GM19239 (cell line): ENCODE data around the gene ARHGAP35.
A peak's percentile ranks its signal among the peaks of the same experiment; 100 is the strongest.
"Not testable (repeated sequence)": the region's sequence is repeated elsewhere in the genome, so short reads cannot be mapped to it uniquely, and the experiment has no call there.

ENCODE experiments used
- DNase-seq: peaks from one replicate; pipeline ENCODE4 v3.0.0; 2011; ENCODE audit warnings: low spot score; ENCODE audit not compliant: insufficient read length
- FAIRE-seq: peaks from 2 replicates; lab custom pipeline; 2011; peaks lifted over from hg19 to GRCh38; lab: Jason Lieb, UNC

Gene ARHGAP35

GRCh38 chr19:46866407-46867136 is 5.8 kb downstream of the ARHGAP35 start:
- DNase-seq (no peak), FAIRE-seq (no peak)

- DNase-seq (no peak), FAIRE-seq (no peak)
Observed at GRCh38 chr19:46867170-46867569, 6.4 kb downstream of the ARHGAP35 start.

GRCh38 chr19:46868025-46868802 is 7.4 kb downstream of the ARHGAP35 start:
- FAIRE-seq (no peak), DNase-seq (no peak)

GRCh38 chr19:46871173-46871572 is 10.4 kb downstream of the ARHGAP35 start:
- FAIRE-seq, DNase-seq: not testable (repeated sequence)

GRCh38 chr19:46872967-46873366 is 12.2 kb downstream of the ARHGAP35 start:
- FAIRE-seq, result no peak
- DNase-seq, result no peak

- FAIRE-seq (no peak), DNase-seq (no peak)
Observed at GRCh38 chr19:46875234-46875633, 14.4 kb downstream of the ARHGAP35 start.

- DNase-seq (no peak), FAIRE-seq (no peak)
Observed at GRCh38 chr19:46875657-46876056, 14.9 kb downstream of the ARHGAP35 start.

- DNase-seq (no peak), FAIRE-seq (no peak)
Observed at GRCh38 chr19:46878613-46879375, 18.0 kb downstream of the ARHGAP35 start.

- FAIRE-seq, result no peak
Observed at GRCh38 chr19:46880431-46880830, 19.6 kb downstream of the ARHGAP35 start.

GRCh38 chr19:46881092-46881491 is 20.3 kb downstream of the ARHGAP35 start:
- DNase-seq (no peak), FAIRE-seq (no peak)

More at GRCh38 chr19:46880431-46880830, 19.6 kb downstream of the ARHGAP35 start:
- DNase-seq, result no peak

- DNase-seq (no peak), FAIRE-seq (no peak)
Observed at GRCh38 chr19:46882034-46882433, 21.2 kb downstream of the ARHGAP35 start.

GRCh38 chr19:46882751-46883150 is 22.0 kb downstream of the ARHGAP35 start:
- not testable (repeated sequence) for FAIRE-seq, DNase-seq

- DNase-seq, result no peak
- FAIRE-seq, result no peak
Observed at GRCh38 chr19:46885411-46885810, 24.6 kb downstream of the ARHGAP35 start.

GRCh38 chr19:46886546-46887239 is 25.9 kb downstream of the ARHGAP35 start:
- DNase-seq (no peak), FAIRE-seq (peak; percentile 28)

GRCh38 chr19:46887240-46887782 is 26.5 kb downstream of the ARHGAP35 start:
- no peak for FAIRE-seq
- no peak for DNase-seq

- FAIRE-seq (no peak), DNase-seq (no peak)
Observed at GRCh38 chr19:46890423-46891170, 29.8 kb downstream of the ARHGAP35 start.

GRCh38 chr19:46892252-46893179 is 31.7 kb downstream of the ARHGAP35 start:
- FAIRE-seq (peak; percentile 76), DNase-seq (no peak)
